ENCODE measurements around the gene RSRC2. TPM values are rescaled to one million over a fixed set of nuclear protein-coding genes. Genes with fewer than 3 reads are reported as not detected.
A peak's percentile ranks its signal among the peaks of the same experiment; 100 is the strongest.
"Not testable (repeated sequence)": the region's sequence is repeated elsewhere in the genome, so short reads cannot be mapped to it uniquely, and the experiment has no call there.

Gene RSRC2
- total RNA-seq, 1 experiment from 2014 or later, result 16.9 TPM

- in situ Hi-C loops (cut with HindIII; ENCODE audit: low pct_unique_long_range_greater_than_20kb, low sequenced_read_pairs), result no loop called here
- DNase-seq (ENCODE audit: low read depth), result peak; percentile 98
Measured at GRCh38 chr12:122500685-122501488, 25.8 kb downstream of the RSRC2 start, which contains the start of gene ZCCHC8. Gene ZCCHC8, minus strand, starts transcription at chr12:122500932. Its CDS starts 92 bp downstream, at chr12:122500840.

GRCh38 chr12:122499991-122500684, 26.6 kb downstream of the RSRC2 start:
- in situ Hi-C loops (cut with HindIII; ENCODE audit: low pct_unique_long_range_greater_than_20kb, low sequenced_read_pairs), result no loop called here
- DNase-seq (ENCODE audit: low read depth), result peak; percentile 71

DNA sequence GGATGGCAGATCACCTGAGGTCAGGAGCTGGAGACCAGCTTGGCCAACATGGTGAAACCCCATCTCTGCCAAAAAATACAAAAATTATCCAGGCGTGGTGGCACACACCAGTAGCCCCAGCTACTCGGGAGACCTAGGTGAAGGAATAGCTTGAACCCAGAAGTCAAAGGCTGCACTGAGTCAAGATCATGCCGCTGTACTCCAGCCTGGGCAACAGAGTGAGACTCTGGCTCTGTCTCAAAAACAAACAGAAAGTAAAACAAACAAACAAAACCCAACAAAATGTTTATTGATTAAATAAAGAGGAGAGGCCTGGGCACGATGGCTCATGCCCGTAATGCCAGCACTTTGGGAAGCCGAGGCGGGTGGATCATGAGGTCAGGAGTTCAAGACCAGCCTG, 31.5 kb downstream of the RSRC2 start:
- in situ Hi-C loops (cut with HindIII; ENCODE audit: low pct_unique_long_range_greater_than_20kb, low sequenced_read_pairs), result no loop called here
- DNase-seq (ENCODE audit: low read depth), result peak; percentile 44

GRCh38 chr12:122493222-122493621, 33.5 kb downstream of the RSRC2 start:
- in situ Hi-C loops (cut with HindIII; ENCODE audit: low pct_unique_long_range_greater_than_20kb, low sequenced_read_pairs); DNase-seq (ENCODE audit: low read depth): not testable (repeated sequence)

DNA sequence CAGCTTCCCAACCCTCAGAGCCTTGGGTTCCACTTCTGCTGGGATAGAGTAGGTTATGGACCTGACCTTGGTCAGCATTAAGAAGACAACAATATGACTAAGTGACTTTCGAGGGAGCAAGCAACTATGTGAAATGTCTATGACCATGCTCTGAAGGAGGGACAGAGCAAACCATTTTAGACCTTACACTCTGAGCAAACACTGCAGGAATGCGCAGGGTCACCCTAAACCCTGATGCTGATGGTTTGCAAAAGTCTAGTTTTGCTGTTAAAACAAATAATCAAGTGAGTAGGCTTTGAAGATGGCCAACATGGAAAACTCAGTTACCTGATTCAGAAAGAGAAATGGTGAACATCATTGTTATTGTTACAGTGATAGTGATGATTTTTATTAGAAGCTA, 34.7 kb downstream of the RSRC2 start:
- DNase-seq (ENCODE audit: low read depth), result no peak
- in situ Hi-C loops (cut with HindIII; ENCODE audit: low pct_unique_long_range_greater_than_20kb, low sequenced_read_pairs), result no loop called here

- in situ Hi-C loops (cut with HindIII; ENCODE audit: low pct_unique_long_range_greater_than_20kb, low sequenced_read_pairs), result no loop called here
- no peak for DNase-seq (ENCODE audit: low read depth)
Measured at GRCh38 chr12:122489038-122489437, 37.7 kb downstream of the RSRC2 start.

DNA sequence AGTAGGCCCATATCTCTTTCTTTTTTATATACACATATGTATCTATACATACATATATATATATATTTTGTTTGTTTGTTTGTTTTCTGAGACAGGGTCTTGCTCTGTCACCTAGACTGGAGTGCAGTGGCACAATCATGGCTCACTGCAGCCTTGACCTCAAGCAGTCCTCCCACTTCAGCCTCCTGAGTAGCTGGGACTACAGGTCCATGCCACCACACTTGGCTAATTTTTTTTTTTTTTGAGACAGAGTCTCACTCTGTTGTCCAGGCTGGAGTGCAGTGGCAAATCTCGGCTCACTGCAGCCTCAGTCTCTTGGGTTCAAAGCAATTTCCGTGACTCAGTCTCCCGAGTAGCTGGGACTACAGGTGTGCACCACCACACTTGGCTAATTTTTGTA, 38.9 kb downstream of the RSRC2 start:
- DNase-seq (ENCODE audit: low read depth); in situ Hi-C loops (cut with HindIII; ENCODE audit: low pct_unique_long_range_greater_than_20kb, low sequenced_read_pairs): not testable (repeated sequence)

DNA sequence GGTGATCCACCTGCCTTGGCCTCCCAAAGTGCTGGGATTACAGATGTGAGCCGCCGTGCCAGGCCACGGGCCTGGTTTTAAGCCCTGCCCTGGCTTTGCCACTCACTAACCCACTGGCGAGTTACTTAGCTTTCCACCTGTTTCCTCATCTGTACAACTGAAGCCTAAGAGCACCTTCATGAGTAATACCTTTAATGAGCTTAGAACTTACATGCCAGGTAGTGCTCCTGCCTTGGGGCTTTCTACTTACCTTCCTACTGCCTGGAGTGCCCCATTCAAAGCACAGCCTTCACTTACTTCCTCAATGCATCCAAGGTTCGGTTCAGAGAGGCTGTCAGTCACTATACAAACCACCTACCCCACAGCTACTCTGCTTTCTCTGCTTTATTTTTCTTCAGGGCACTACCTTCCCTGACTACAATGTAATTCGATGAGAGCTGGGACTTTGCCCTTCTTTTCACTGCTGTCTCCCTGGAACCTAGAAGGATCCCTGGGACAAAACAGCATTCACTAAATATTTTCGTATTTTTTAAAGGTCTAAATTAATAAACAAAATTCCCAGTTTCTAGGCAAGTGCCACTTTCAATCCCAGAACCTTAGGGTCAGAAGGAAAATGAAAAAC, 39.8 kb downstream of the RSRC2 start:
- no peak for DNase-seq (ENCODE audit: low read depth)
- in situ Hi-C loops (cut with HindIII; ENCODE audit: low pct_unique_long_range_greater_than_20kb, low sequenced_read_pairs), result no loop called here

GRCh38 chr12:122486360-122486759, 40.4 kb downstream of the RSRC2 start:
- in situ Hi-C loops (cut with HindIII; ENCODE audit: low pct_unique_long_range_greater_than_20kb, low sequenced_read_pairs), result not testable (repeated sequence)

GRCh38 chr12:122484385-122484784, 42.4 kb downstream of the RSRC2 start:
- in situ Hi-C loops (cut with HindIII; ENCODE audit: low pct_unique_long_range_greater_than_20kb, low sequenced_read_pairs); DNase-seq (ENCODE audit: low read depth): not testable (repeated sequence)

More at GRCh38 chr12:122486360-122486759, 40.4 kb downstream of the RSRC2 start:
- peak; percentile 79 for DNase-seq (ENCODE audit: low read depth)

DNA sequence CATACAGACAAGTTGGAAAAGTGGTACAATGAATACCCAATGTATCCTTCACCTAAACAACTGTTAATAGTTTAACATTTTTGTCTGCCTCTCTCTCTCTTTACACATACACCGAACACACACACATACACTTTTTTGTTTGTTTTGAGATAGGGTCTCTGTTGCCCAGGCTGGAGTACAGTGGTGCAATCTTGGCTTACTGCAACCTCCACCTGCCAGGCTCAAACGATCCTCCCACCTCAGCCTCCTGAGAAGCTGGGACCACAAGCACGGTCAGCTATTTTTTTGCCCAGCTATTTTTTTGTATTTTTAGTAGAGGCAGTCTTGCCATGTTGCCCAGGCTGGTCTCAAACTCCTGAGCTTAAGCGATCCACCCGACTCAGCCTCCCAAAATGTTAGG, 42.8 kb downstream of the RSRC2 start:
- DNase-seq (ENCODE audit: low read depth), result no peak
- in situ Hi-C loops (cut with HindIII; ENCODE audit: low pct_unique_long_range_greater_than_20kb, low sequenced_read_pairs), result no loop called here

DNA sequence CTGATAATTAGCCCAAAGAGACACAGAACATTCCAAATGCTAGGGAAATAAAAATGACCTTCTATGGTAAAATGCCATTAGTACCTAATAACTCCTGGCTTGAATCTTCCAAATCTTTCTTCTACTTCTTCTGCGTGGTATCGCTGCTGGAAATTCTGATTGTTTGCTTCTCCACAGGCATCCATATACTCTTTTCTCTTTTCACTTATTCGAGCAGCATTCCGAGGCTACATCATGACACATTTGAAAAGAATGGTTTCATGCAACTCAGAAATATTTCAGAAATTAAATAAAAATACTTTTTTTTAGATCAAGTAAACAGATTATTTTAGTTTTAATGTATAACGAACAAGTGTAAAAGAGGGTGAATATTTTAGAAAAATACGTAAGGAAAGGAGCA, 44.9 kb downstream of the RSRC2 start:
- no peak for DNase-seq (ENCODE audit: low read depth)
- in situ Hi-C loops (cut with HindIII; ENCODE audit: low pct_unique_long_range_greater_than_20kb, low sequenced_read_pairs), result no loop called here

- DNase-seq (ENCODE audit: low read depth), result no peak
- in situ Hi-C loops (cut with HindIII; ENCODE audit: low pct_unique_long_range_greater_than_20kb, low sequenced_read_pairs), result no loop called here
Measured at GRCh38 chr12:122480753-122481152, 46.0 kb downstream of the RSRC2 start.

DNA sequence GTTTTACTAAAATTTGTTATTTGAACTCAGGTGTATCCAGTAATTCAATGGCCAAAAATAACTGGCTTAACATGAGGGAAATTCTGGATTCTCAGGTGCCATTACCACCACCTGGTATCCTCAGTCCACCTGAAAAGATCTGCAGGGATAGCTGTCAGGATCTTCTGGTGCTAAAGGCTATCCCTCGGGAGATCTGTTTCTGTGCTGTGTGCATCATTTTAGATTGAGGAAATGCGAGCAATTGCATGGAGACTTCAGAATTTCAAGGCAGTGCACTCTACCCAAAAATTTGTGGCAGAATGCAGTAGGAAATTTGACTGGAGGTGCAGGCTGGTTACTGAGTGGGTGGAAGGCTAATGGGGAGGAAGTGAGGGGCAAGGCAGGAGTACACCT, 52.4 kb downstream of the RSRC2 start:
- in situ Hi-C loops (cut with HindIII; ENCODE audit: low pct_unique_long_range_greater_than_20kb, low sequenced_read_pairs), result no loop called here
- DNase-seq (ENCODE audit: low read depth), result no peak

DNA sequence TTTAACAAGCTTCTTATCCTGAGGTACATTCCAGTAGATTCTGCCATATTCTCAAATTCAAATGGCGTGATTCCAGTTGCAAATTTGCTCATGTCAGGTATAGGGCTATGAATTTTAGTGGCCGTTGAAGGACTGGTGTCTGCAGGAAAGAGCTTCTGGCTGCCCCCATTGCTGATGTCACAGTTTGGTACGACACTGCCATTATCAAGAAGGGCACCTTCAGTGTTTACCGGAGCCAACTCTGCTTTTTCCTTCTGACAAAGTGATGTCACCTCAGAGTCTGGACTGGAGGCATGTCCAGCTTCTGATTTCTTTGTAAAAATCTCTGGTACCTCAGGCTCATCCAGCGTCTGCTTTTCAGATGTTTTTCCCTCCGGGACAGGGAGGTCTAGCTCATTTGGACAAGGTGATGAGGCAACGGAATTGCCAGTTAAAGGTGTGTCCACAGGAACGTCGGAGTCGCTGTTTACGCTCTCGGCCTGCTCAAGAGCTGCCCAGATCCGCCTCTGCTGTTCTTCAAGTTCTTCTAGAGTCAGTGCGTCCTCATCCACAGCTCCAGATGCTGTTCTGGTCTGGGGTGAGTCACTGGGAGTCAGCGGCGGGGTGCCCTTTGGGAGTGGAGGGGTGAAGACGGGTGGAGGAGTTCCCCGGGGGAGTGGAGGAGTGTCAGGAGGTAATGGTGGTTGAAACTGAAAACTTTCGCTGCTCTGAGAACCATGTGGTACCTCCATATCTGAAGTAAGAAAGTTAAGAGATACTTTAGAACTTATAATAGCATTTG, 53.0 kb downstream of the RSRC2 start:
- in situ Hi-C loops (cut with HindIII; ENCODE audit: low pct_unique_long_range_greater_than_20kb, low sequenced_read_pairs), result no loop called here
- no peak for DNase-seq (ENCODE audit: low read depth)

DNA sequence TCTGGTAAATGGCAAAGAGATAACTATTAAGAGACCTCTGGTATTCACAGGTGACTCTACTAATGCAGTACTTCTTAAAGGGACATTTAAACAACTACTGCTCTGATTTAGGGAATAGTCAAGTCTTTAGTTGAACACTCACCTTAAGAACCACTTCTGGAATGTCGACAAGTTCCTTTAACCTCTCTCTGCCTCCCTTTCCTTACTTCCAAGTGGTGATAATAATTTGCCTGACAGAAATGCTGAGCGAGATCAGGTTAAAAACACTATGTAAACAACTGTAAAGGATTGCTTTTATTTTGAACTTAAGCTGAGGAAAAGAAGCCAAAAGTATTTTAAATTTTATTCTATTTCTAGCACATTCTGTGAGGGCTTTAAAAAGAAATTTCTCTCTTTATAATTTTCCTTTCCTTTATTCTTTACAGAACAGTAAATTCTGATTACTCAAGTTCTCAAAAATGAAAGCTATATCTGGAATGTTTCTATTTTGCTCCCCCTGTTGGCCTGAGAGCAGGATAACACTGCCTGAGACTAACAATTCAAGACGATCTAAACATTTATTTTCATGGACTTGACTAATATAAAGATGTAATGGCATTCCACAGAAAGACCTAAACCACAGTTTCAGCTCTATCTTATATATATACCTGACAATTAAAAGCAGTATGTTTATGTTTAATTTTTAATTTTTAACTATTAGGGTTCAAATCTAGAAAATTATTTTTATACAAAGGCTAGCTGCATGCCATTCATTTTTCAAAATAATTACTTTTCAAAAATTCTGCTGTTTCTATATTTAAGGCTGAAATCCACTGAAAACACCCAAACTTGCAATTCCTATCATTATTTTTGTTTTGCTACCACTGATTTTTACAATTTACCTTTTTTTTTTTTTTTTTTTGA, 55.2 kb downstream of the RSRC2 start:
- in situ Hi-C loops (cut with HindIII; ENCODE audit: low pct_unique_long_range_greater_than_20kb, low sequenced_read_pairs), result no loop called here
- peak; percentile 38 for DNase-seq (ENCODE audit: low read depth)

- in situ Hi-C loops (cut with HindIII; ENCODE audit: low pct_unique_long_range_greater_than_20kb, low sequenced_read_pairs); DNase-seq (ENCODE audit: low read depth): not testable (repeated sequence)
Measured at GRCh38 chr12:122470576-122470975, 56.2 kb downstream of the RSRC2 start.
